Fibroblast of mammary gland (primary cell): ENCODE results near the gene COPA.

Source experiments
- DNase-seq: peaks from one replicate; pipeline ENCODE4 v3.0.0-alpha.2; 2010; ENCODE audit warnings: low read depth
- H3K4me3 ChIP-seq: 2 replicates; pipeline ENCODE4 v1.5.1; 2011; ENCODE audit warnings: low read depth, mild to moderate bottlenecking, low read length, moderate library complexity; ENCODE audit not compliant: control insufficient read depth
- TF ChIP-seq, protein P1 (sequence below): conservative IDR thresholded peaks from 2 replicates; pipeline ENCODE4 v1.5.1; 2011; ENCODE audit warnings: low read depth, low read length, inconsistent platforms; ENCODE audit not compliant: control insufficient read depth, insufficient read depth

The COPA gene

DNA sequence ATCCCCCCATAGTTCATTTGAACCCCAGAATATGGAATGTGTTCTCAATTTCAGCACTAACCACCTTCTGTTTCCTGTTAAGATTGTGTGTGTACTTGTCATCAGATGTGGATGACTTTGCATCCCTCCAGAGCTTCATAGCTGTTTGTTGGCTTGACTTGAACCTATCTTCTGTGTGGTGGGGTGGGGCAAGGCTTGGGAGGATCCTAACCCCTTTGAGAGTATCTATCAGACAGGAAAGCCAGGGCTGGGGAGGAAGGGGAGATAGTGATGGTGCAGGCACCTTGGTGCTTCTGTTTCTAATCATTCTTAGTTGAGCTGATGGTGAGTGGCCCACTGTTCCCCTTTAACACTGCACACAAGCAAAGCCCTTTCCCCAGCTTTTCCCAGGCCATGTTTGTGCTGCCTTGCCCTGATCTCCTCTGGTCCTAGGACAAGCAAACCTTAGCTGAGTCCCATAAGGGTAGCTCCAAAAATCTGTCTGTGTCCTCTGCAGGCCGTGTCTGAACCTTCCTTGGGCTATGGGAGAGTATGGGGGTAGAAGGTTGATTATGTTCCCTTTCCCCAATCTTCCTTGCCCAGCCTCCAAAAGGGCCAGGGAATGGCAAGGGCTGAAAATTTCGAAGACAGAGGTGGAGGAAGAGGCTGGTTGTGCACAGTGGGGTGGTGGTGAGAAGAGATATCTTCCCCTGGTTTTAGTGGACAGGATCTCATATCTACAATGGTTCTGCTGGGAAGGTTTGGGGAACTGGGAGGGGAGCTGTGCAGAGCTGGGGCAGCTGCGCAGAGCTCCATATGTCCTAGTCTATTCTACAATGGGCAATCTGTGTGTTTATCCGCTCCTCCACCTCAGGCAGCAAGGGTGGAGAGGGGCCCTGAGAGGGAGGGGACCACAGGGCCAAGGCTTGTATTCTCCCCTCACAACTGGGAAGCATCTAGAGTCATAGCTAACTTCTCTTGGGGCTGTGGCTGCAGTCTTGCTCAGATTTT, 25.2 kb upstream of the COPA start:
- H3K4me3 ChIP-seq = no peak overlapping the region
- TF ChIP-seq, protein P1, sequence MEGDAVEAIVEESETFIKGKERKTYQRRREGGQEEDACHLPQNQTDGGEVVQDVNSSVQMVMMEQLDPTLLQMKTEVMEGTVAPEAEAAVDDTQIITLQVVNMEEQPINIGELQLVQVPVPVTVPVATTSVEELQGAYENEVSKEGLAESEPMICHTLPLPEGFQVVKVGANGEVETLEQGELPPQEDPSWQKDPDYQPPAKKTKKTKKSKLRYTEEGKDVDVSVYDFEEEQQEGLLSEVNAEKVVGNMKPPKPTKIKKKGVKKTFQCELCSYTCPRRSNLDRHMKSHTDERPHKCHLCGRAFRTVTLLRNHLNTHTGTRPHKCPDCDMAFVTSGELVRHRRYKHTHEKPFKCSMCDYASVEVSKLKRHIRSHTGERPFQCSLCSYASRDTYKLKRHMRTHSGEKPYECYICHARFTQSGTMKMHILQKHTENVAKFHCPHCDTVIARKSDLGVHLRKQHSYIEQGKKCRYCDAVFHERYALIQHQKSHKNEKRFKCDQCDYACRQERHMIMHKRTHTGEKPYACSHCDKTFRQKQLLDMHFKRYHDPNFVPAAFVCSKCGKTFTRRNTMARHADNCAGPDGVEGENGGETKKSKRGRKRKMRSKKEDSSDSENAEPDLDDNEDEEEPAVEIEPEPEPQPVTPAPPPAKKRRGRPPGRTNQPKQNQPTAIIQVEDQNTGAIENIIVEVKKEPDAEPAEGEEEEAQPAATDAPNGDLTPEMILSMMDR = no peak
- DNase-seq = no peak

GRCh38 chr1:160367516-160367900, 24.5 kb upstream of the COPA start:
- DNase-seq = no peak
- TF ChIP-seq, protein P1 = no peak
- no peak overlapping the region for H3K4me3 ChIP-seq

DNA sequence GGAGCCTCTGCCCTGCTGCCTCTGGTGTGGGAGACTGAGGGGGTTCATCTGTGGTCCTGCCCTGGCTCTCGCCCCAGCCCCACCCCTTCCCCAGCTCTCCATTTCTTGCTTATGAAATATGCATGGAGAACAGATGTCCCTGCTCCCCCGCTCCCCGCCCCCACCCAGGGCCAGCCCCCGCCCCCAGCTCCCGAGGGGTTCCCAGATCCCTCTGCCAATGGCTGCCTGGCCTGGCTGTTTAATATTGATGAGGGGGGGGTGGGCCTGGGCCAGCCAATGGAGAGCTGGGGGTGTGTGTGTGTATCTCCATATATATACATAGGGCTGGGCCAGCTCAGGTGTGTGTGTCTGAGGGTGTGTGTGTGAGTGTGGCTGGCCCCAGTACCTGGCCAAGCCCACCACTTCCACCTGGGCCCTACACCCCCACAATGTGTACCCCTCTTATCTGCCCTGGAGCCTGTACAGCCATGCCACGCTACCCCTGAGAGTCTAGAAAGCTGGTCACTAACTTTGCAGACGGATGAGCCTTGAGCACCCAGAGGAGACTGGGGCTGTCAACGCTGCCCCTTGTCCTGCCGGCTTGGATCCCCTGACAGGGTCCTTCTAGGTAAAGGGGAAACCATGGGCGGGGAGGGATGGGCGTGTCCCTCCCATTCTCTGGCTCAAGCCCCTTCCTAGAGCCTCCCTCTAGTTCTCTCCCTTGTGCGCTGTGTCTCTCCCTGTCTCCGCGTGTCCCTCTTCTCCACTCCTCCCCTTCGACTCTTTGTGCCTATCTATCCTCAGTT, 23.9 kb upstream of the COPA start, which contains the start of gene NHLH1:
NHLH1 (plus strand) TSS at position 341 of the 785 bp plus-strand sequence. CDS start 3,661 bp downstream, outside the sequence.
- TF ChIP-seq, protein P1 = no peak
- DNase-seq = no peak
- H3K4me3 ChIP-seq = no peak within 1 kb of the TSS

DNA sequence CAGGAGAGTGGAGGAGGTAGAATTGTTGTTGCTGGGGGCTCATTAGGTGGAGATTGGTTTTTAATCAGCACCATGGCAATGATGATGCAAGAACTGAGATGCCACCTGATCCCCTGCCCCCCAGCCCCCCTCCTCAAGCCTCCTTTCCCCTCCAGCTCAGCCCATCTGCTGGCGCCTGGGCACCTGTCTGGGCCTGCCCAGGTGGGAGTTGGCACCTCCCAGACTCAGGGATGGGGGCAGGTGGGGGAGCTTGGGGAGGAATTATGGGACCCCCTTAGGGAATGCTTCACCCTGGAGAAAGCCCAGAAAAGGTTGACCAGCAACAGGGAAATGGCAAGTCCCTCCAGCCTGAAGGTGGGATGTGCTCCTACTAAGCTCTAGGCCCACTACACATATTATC, 22.3 kb upstream of the COPA start:
- TF ChIP-seq, protein P1 = no peak
- DNase-seq = no peak
- H3K4me3 ChIP-seq = no peak overlapping the region

GRCh38 chr1:160363951-160364735, 21.1 kb upstream of the COPA start:
- no peak overlapping the region for H3K4me3 ChIP-seq
- no peak for DNase-seq
- TF ChIP-seq, protein P1 = no peak

GRCh38 chr1:160363010-160363409, 20.0 kb upstream of the COPA start:
- no peak overlapping the region for H3K4me3 ChIP-seq
- TF ChIP-seq, protein P1 = no peak
- DNase-seq = no peak
